A549 treated with ZK216348 at 1 μM for 4 hours (cell line): ENCODE results near the gene DDX10. TPM values are rescaled to one million over a fixed set of nuclear protein-coding genes. Genes with fewer than 3 reads are reported as not detected.

Source experiments
- total RNA-seq: library from RNA; stranded (reverse); fragments of 200-300 nt; extraction: Qiagen RNA extraction; gene quantifications from 5 replicates; pipeline ENCODE4 v1.2.3, GENCODE V29; 2022; ENCODE audit warnings: low read depth

DDX10 gene
- total RNA-seq, result 42.6 to 60.3 TPM (median 54.5 TPM) in 5 replicates

GRCh38 chr11:108664730-108665525 lies at the start of gene DDX10:
TSS of gene DDX10 (plus strand) at chr11:108665069. CDS start at chr11:108665154, 85 bp downstream.

Other genes starting within 250 kb of the DDX10 start
- 0.15 to 0.93 TPM (median 0.36 TPM) in 3 of 5 replicates, not detected in the others for gene C11orf65, start 197.5 kb upstream of the DDX10 start, total RNA-seq
- gene POGLUT3, start 166.7 kb upstream of the DDX10 start, total RNA-seq, result 6.3 to 13.9 TPM (median 10.9 TPM) in 5 replicates
- gene EXPH5, start 71.3 kb upstream of the DDX10 start, total RNA-seq, result 0.03 to 0.06 TPM (median 0.04 TPM) in 4 of 5 replicates, not detected in the other